Measurements from ENCODE around the gene SURF1.

SURF1 gene

GRCh38 chr9:133342570-133342969 is 13.7 kb downstream of the SURF1 start:
- TF ChIP-seq CTCF (IDR thresholded peaks at IDR 0.05; ENCODE audit: insufficient read depth, low read depth, low read length, missing control alignments), result no peak
- DNase-seq (ENCODE audit: low read depth), result no peak
- H3K4me3 ChIP-seq (ENCODE audit: low read length), result no peak overlapping the region

GRCh38 chr9:133342069-133342406 is 14.2 kb downstream of the SURF1 start:
- no peak for DNase-seq (ENCODE audit: low read depth)
- peak; percentile 20 for TF ChIP-seq CTCF (IDR thresholded peaks at IDR 0.05; ENCODE audit: insufficient read depth, low read depth, low read length, missing control alignments)
- no peak overlapping the region for H3K4me3 ChIP-seq (ENCODE audit: low read length)

GRCh38 chr9:133341369-133342068 is 14.8 kb downstream of the SURF1 start:
- no peak overlapping the region for H3K4me3 ChIP-seq (ENCODE audit: low read length)
- DNase-seq (ENCODE audit: low read depth), result no peak
- no peak for TF ChIP-seq CTCF (IDR thresholded peaks at IDR 0.05; ENCODE audit: insufficient read depth, low read depth, low read length, missing control alignments)

GRCh38 chr9:133340916-133341315 is 15.4 kb downstream of the SURF1 start:
- H3K4me3 ChIP-seq (ENCODE audit: low read length), result no peak overlapping the region
- TF ChIP-seq CTCF (IDR thresholded peaks at IDR 0.05; ENCODE audit: insufficient read depth, low read depth, low read length, missing control alignments), result no peak
- DNase-seq (ENCODE audit: low read depth), result no peak

- H3K4me3 ChIP-seq (ENCODE audit: low read length), result no peak overlapping the region
- no peak for DNase-seq (ENCODE audit: low read depth)
- TF ChIP-seq CTCF (IDR thresholded peaks at IDR 0.05; ENCODE audit: insufficient read depth, low read depth, low read length, missing control alignments), result no peak
Observed at GRCh38 chr9:133340256-133340655, 16.0 kb downstream of the SURF1 start.

- TF ChIP-seq CTCF (IDR thresholded peaks at IDR 0.05; ENCODE audit: insufficient read depth, low read depth, low read length, missing control alignments), result no peak
- no peak overlapping the region for H3K4me3 ChIP-seq (ENCODE audit: low read length)
- no peak for DNase-seq (ENCODE audit: low read depth)
Observed at GRCh38 chr9:133339641-133340040, 16.6 kb downstream of the SURF1 start.

Measured in epithelial cell of esophagus (primary cell).